GM12873 (cell line): ENCODE data around the gene SPOUT1.
A peak's percentile ranks its signal among the peaks of the same experiment; 100 is the strongest.

Experiments used
- CTCF ChIP-seq: IDR thresholded peaks from 2 replicates; pipeline ENCODE4 v1.5.1; 2012; ENCODE audit warnings: low read depth, mild to moderate bottlenecking, moderate library complexity, low read length, control low read depth; ENCODE audit not compliant: insufficient read depth; ENCODE audit errors: missing control alignments

SPOUT1 gene

DNA sequence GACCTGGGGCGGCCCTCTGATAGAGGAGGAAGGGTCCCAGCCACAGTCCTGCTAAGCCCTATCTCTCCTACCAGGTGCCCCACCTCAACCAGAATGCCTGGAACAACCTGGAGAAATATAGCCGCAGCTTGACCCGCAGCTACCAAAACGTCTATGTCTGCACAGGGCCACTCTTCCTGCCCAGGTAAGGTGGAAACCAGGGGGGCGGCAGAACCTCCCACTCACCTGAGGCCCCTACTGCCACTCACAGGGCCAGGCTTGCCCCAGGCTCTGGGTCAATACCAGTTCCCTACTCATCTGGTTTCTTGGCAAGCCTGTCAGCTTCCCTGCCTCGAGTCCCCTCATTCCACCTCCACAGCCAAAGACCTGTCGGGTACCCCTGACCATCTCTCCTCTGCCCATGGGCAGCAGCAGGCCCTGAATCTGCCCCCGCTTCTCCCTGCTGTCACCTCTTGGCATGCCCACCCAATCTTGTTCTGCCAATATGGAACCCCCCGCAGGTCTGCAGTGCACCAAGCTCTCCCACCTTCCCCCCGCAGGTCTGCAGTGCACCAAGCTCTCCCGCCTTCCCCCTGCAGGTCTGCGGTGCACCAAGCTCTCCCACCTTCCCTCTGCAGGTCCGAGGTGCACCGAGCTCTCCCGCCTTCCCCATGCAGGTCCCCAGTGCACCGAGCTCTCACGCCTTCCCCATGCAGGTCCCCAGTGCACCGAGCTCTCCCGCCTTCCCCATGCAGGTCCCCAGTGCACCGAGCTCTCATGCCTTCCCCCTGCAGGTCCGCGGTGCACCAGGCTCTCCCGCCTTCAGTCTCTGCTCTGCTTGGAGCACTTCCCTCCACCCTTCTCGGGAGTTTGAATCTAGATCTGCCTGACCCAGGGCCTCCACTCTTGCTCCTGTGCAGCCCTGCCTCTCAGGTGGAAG is 8.7 kb downstream of the SPOUT1 start:
- no peak for TF ChIP-seq CTCF

- no peak for TF ChIP-seq CTCF
Measured at GRCh38 chr9:128819716-128820664, 9.6 kb downstream of the SPOUT1 start.

DNA sequence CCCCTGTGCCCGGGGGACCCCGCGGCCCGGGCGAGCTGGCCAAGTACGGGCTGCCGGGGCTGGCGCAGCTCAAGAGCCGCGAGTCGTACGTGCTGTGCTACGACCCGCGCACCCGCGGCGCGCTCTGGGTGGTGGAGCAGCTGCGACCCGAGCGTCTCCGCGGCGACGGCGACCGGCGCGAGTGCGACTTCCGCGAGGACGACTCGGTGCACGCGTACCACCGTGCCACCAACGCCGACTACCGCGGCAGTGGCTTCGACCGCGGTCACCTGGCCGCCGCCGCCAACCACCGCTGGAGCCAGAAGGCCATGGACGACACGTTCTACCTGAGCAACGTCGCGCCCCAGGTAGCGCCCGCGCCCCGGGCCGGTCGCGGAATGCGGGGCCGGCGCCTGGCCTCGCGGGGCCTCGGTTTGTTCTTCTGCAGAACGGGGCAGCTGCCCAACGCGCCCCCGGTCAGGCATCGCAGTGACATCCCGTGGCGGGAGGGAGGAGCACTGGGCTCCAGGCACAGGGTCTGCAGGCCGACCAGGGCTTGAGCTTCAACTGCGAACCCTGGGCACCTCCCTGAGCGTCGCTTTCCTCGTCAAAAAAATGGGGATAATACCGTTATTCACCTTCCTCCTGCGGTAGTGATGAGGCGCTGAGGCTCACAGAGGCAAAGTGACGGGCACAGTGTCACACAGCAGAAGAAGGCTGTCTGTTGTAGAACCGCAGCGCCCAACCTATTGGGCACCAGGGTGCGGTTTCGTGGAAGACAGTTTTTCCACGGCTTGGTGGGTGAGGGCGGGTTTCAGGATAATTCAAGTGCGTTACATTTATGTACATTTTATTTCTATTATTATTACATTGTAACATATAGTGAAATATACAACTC is 10.5 kb downstream of the SPOUT1 start:
- TF ChIP-seq CTCF, result no peak

- TF ChIP-seq CTCF, result peak; percentile 100
Measured at GRCh38 chr9:128818099-128818838, 11.3 kb downstream of the SPOUT1 start, which contains the start of gene ENDOG. Gene ENDOG, plus strand, starts transcription at chr9:128818500. Its CDS starts 185 bp downstream, at chr9:128818685.

DNA sequence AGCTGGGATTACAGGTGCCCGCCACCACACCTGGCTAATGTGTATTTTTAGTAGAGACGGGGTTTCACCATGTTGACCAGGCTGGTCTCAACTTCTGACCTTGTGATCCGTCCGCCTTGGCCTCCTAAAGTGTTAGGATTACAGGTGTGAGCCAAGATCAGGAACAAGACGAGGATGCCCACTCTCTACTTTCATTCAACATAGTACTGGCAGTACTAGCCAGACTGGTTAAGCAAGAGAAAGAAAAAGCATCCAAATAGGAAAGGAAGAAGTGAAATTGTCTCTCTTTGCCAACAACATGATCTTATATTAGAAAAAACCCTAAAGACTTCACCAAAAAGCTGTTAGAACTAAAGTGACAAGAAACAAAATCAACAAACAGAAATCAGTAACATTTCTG is 18.7 kb downstream of the SPOUT1 start:
- no peak for TF ChIP-seq CTCF

DNA sequence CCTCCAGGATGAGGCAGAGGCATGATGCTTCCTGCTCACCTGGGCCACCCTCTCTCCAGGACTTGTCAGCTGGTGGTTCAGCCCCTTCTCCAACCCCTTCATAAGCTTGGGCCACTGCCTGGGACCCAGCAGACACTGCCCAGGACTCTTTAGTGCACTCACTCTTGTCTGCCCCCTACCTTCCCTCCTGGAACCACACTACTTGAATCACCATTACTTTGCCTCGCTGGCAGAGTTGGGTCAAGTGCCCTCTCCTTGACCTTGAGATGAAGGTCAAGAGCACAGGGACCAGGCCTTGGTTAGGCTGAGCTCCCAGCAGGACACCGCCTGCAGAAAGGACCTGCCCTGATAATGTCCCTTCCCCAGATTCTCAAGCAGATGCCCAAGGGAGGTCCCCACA is 19.8 kb downstream of the SPOUT1 start:
- peak; percentile 25 for TF ChIP-seq CTCF
